Stomach (tissue), 4 donors: Measurements from ENCODE around the gene BSPRY.

Experiments used
- POLR2A ChIP-seq, 4 donors: fragments of 450-650 bp; IDR thresholded peaks; one replicate each; pipeline ENCODE4 v1.6.1; 2016; ENCODE audit warnings: antibody characterized with exemption in 4 of 4, control low read depth in 2 of 4, mild to moderate bottlenecking in 1 of 4, moderate library complexity in 1 of 4
- POLR2AphosphoS5 ChIP-seq, 3 donors: sonication (generic); formaldehyde crosslinking; IDR thresholded peaks; one replicate each; pipeline ENCODE4 v1.6.1; 2016; ENCODE audit warnings: antibody characterized with exemption in 3 of 3
- TF ChIP-seq, protein P1 (sequence below), 7 experiments: fragments of 450-650 bp in 4 of 7; fragments of 200-600 bp in 3 of 7; sonication (generic) in 3 of 7; IDR thresholded peaks; one replicate each; pipeline ENCODE4 v1.5.1; 2016 to 2019; ENCODE audit warnings: antibody characterized with exemption in 7 of 7, control low read depth in 2 of 7, mild to moderate bottlenecking in 1 of 7

DNA sequence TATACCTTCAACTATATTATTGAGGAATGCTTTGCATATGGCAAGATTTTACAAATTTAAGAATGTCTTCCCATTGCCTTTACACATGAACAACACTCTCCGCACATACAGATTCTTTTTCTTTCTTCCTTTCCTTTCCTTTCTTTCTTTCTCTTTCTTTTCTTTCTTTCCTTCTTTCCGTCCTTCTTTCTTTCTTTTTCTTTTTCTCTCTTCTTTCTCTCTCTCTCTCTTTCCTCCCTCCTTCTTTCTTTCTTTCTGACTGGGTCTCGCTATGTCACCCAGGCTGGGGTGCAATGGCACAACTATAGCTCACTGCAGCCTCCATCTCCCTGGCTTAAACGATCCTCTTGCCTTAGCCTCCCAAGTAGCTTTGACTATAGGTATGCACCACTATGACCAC, 23.1 kb upstream of the BSPRY start:
- TF ChIP-seq POLR2A (IDR thresholded peaks at IDR 0.05), result no peak
- no peak for TF ChIP-seq POLR2AphosphoS5 (IDR thresholded peaks at IDR 0.05)
- TF ChIP-seq, protein P1, sequence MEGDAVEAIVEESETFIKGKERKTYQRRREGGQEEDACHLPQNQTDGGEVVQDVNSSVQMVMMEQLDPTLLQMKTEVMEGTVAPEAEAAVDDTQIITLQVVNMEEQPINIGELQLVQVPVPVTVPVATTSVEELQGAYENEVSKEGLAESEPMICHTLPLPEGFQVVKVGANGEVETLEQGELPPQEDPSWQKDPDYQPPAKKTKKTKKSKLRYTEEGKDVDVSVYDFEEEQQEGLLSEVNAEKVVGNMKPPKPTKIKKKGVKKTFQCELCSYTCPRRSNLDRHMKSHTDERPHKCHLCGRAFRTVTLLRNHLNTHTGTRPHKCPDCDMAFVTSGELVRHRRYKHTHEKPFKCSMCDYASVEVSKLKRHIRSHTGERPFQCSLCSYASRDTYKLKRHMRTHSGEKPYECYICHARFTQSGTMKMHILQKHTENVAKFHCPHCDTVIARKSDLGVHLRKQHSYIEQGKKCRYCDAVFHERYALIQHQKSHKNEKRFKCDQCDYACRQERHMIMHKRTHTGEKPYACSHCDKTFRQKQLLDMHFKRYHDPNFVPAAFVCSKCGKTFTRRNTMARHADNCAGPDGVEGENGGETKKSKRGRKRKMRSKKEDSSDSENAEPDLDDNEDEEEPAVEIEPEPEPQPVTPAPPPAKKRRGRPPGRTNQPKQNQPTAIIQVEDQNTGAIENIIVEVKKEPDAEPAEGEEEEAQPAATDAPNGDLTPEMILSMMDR (IDR thresholded peaks at IDR 0.05), result no peak
